H9 (cell line): Measurements from ENCODE around the gene BIN1. TPM values are rescaled to one million over a fixed set of nuclear protein-coding genes. Genes with fewer than 3 reads are reported as not detected.

Source experiments
- DNase-seq: peaks from one replicate; pipeline ENCODE4 v3.0.0-alpha.2; 2017
- H2AFZ ChIP-seq: one replicate; pipeline ENCODE4 v1.6.1; 2013; ENCODE audit warnings: mild to moderate bottlenecking, low read length, control low read depth, moderate library complexity
- H2AK5ac ChIP-seq: 2 replicates; pipeline ENCODE4 v1.6.1; 2013; ENCODE audit warnings: low read length, control low read depth, mixed read lengths; ENCODE audit not compliant: insufficient read length
- H2BK120ac ChIP-seq: one replicate; pipeline ENCODE4 v1.6.1; 2013; ENCODE audit warnings: low read depth, mild to moderate bottlenecking, low read length, control low read depth, inconsistent platforms; ENCODE audit not compliant: poor library complexity, severe bottlenecking
- H2BK12ac ChIP-seq: 2 replicates; pipeline ENCODE4 v1.6.1; 2013; ENCODE audit warnings: low read length, control low read depth, mixed read lengths, low read depth; ENCODE audit not compliant: insufficient read length
- H2BK15ac ChIP-seq: 2 replicates; pipeline ENCODE4 v1.6.1; 2013; ENCODE audit warnings: low read depth, low read length, control low read depth
- H2BK20ac ChIP-seq: one replicate; pipeline ENCODE4 v1.6.1; 2013; ENCODE audit warnings: low read depth, mild to moderate bottlenecking, low read length, control low read depth, inconsistent platforms; ENCODE audit not compliant: poor library complexity, severe bottlenecking
- H2BK5ac ChIP-seq: 2 replicates; pipeline ENCODE4 v1.6.1; 2013; ENCODE audit warnings: low read length, control low read depth, mixed read lengths; ENCODE audit not compliant: insufficient read length
- H3K14ac ChIP-seq: 2 replicates; pipeline ENCODE4 v1.6.1; 2013; ENCODE audit warnings: low read length, control low read depth; ENCODE audit not compliant: insufficient read depth
- H3K18ac ChIP-seq: 2 replicates; pipeline ENCODE4 v1.6.1; 2013; ENCODE audit warnings: low read depth, mild to moderate bottlenecking, mixed read lengths, low read length, control low read depth; ENCODE audit not compliant: insufficient read length
- H3K23ac ChIP-seq: 2 replicates; pipeline ENCODE4 v1.6.1; 2013; ENCODE audit warnings: low read length, control low read depth, mixed read lengths, low read depth; ENCODE audit not compliant: insufficient read length
- H3K23me2 ChIP-seq: 2 replicates; pipeline ENCODE4 v1.6.1; 2013; ENCODE audit warnings: low read depth, mild to moderate bottlenecking, mixed read lengths, low read length, control low read depth; ENCODE audit not compliant: insufficient read length, poor library complexity, severe bottlenecking
- H3K27ac ChIP-seq: 2 replicates; pipeline ENCODE4 v1.5.1; 2013; ENCODE audit warnings: low read length, control low read depth, mixed read lengths, low read depth; ENCODE audit not compliant: insufficient read length
- H3K27me3 ChIP-seq: 2 replicates; pipeline ENCODE4 v1.6.1; 2013; ENCODE audit warnings: low read length, control low read depth, inconsistent platforms; ENCODE audit not compliant: insufficient read depth
- H3K4ac ChIP-seq: 2 replicates; pipeline ENCODE4 v1.6.1; 2013; ENCODE audit warnings: low read depth, mild to moderate bottlenecking, control low read depth, inconsistent platforms, low read length, moderate library complexity
- H3K4me1 ChIP-seq: 2 replicates; pipeline ENCODE4 v1.6.1; 2013; ENCODE audit warnings: low read length, control low read depth, inconsistent platforms; ENCODE audit not compliant: insufficient read depth
- H3K4me2 ChIP-seq: 2 replicates; pipeline ENCODE4 v1.6.1; 2013; ENCODE audit warnings: low read length, control low read depth, mixed read lengths; ENCODE audit not compliant: insufficient read length, insufficient read depth
- H3K56ac ChIP-seq: 2 replicates; pipeline ENCODE4 v1.6.1; 2013; ENCODE audit warnings: low read depth, mild to moderate bottlenecking, mixed read lengths, low read length, control low read depth; ENCODE audit not compliant: insufficient read length
- H3K79me1 ChIP-seq: 2 replicates; pipeline ENCODE4 v1.6.1; 2013; ENCODE audit warnings: low read depth, mild to moderate bottlenecking, moderate library complexity, low read length, control low read depth, inconsistent platforms; ENCODE audit not compliant: insufficient read depth, poor library complexity, severe bottlenecking
- H3K79me2 ChIP-seq: 2 replicates; pipeline ENCODE4 v1.6.1; 2013; ENCODE audit warnings: low read length, control low read depth, inconsistent platforms; ENCODE audit not compliant: insufficient read depth
- H3K9ac ChIP-seq: 2 replicates; pipeline ENCODE4 v1.6.1; 2013; ENCODE audit warnings: low read length, control low read depth, mixed read lengths; ENCODE audit not compliant: insufficient read length; ENCODE audit errors: extremely low read depth
- H3K9me3 ChIP-seq: one replicate; pipeline ENCODE4 v1.6.1; 2013; ENCODE audit warnings: low read depth, low read length, inconsistent platforms; ENCODE audit not compliant: control insufficient read depth
- H3T11ph ChIP-seq: one replicate; pipeline ENCODE4 v1.6.1; 2013; ENCODE audit warnings: mild to moderate bottlenecking, low read length, control low read depth, inconsistent platforms
- H4K20me1 ChIP-seq: one replicate; pipeline ENCODE4 v1.6.1; 2013; ENCODE audit not compliant: control insufficient read depth, insufficient read length, insufficient read depth
- H4K5ac ChIP-seq: 2 replicates; pipeline ENCODE4 v1.6.1; 2013; ENCODE audit warnings: low read depth, mild to moderate bottlenecking, mixed read lengths, low read length, control low read depth; ENCODE audit not compliant: insufficient read length
- H4K8ac ChIP-seq: replicated peaks from 2 replicates; pipeline ENCODE4 v1.6.1; 2013; ENCODE audit warnings: low read length, control low read depth, mixed read lengths, low read depth; ENCODE audit not compliant: insufficient read length
- H4K91ac ChIP-seq: 2 replicates; pipeline ENCODE4 v1.6.1; 2013; ENCODE audit warnings: low read depth, mild to moderate bottlenecking, moderate library complexity, mixed read lengths, low read length, control low read depth; ENCODE audit not compliant: insufficient read length
- H3K27ac Mint-ChIP-seq, 3 experiments: 2 replicates in 2 of 3; 3 replicates in 1 of 3; pipeline ENCODE4 v1.8.0; 2020 to 2021; ENCODE audit warnings: mixed read lengths in 3 of 3, mild to moderate bottlenecking in 1 of 3, moderate library complexity in 1 of 3
- H3K27me3 Mint-ChIP-seq: 2 replicates; pipeline ENCODE4 v1.8.0; 2021; ENCODE audit warnings: low read depth, mild to moderate bottlenecking, moderate library complexity, mixed read lengths
- H3K36me3 Mint-ChIP-seq, 3 experiments: 2 replicates in 2 of 3; 3 replicates in 1 of 3; pipeline ENCODE4 v1.8.0; 2020 to 2021; ENCODE audit warnings: low read depth in 3 of 3, mixed read lengths in 3 of 3; ENCODE audit not compliant: insufficient read depth in 1 of 3
- H3K4me1 Mint-ChIP-seq, 2 experiments: 2 replicates each; pipeline ENCODE4 v1.8.0; 2020; ENCODE audit warnings: mixed read lengths in 2 of 2
- H3K4me3 Mint-ChIP-seq, 2 experiments: 2 replicates in 1 of 2; 3 replicates in 1 of 2; pipeline ENCODE4 v1.8.0; 2020 to 2021; ENCODE audit warnings: mild to moderate bottlenecking in 2 of 2, mixed read lengths in 2 of 2, moderate library complexity in 1 of 2
- H3K9me3 Mint-ChIP-seq, 2 experiments: 2 replicates in 1 of 2; 3 replicates in 1 of 2; pipeline ENCODE4 v1.8.0; 2020; ENCODE audit warnings: mild to moderate bottlenecking in 2 of 2, mixed read lengths in 2 of 2, moderate library complexity in 1 of 2
- CTCF ChIP-seq: fragments of 200-600 bp; sonication (generic); conservative IDR thresholded peaks from 3 replicates; pipeline ENCODE4 v1.8.0; 2021; ENCODE audit warnings: antibody characterized with exemption, mild to moderate bottlenecking
- WGBS: extraction: QIAGEN DNeasy Blood & Tissue Kit; methylation state at CpG from one replicate; pipeline ENCODE4 v1.1.7; 2013; ENCODE audit warnings: missing lambda C conversion rate, low lambda C conversion rate, mixed read lengths; ENCODE audit not compliant: insufficient read length; ENCODE audit errors: extremely low coverage; 5-methylcytosine and 5-hydroxymethylcytosine counted together
- total RNA-seq: library from RNA; stranded (reverse); gene quantifications from 2 replicates; pipeline ENCODE4 v1.2.1, GENCODE V29; 2021

Gene BIN1
- total RNA-seq, 1 experiment from 2014 or later: 32.0 TPM

GRCh38 chr2:127069003-127069402 lies 38.0 kb downstream of the BIN1 start:
- H2BK12ac ChIP-seq: no peak overlapping the region
- no peak for DNase-seq
- H3K79me1 ChIP-seq: no peaks in the 10 kb centered on the region
- peaks cover 4% of the 10 kb centered on the region for H4K20me1 ChIP-seq
- no peak overlapping the region for H3K56ac ChIP-seq
- H3K27ac ChIP-seq: no peak overlapping the region
- Mint-ChIP-seq H3K36me3 (peaks cover 0 to 9% (median 5%) of the 10 kb centered on the region in 3 experiments; a peak in 3 of 7 replicates), H3K9me3 (no peaks in the 10 kb centered on the region), H3K4me3 (no peak overlapping the region), H3K27me3 (peaks cover 2% of the 10 kb centered on the region; the same call in 1 of the 2 replicates), H3K4me1 (peaks cover 0 to 19% of the 10 kb centered on the region in 2 experiments; a peak in 3 of 4 replicates), H3K27ac (no peak overlapping the region)
- no peak overlapping the region for H2AK5ac ChIP-seq
- H3K4me2 ChIP-seq: no peak overlapping the region
- H3K27me3 ChIP-seq: no peaks in the 10 kb centered on the region; the same call in 1 of the 2 replicates
- no peaks in the 10 kb centered on the region for H3K79me2 ChIP-seq
- no peak overlapping the region for H4K91ac ChIP-seq
- H3K4me1 ChIP-seq: no peaks in the 10 kb centered on the region; the same call in 1 of the 2 replicates
- H2BK5ac ChIP-seq: no peak overlapping the region
- H3K23me2 ChIP-seq: no peaks in the 10 kb centered on the region
- no peak for TF ChIP-seq CTCF
- no peak overlapping the region for H3K4ac ChIP-seq
- no peak overlapping the region for H3K9ac ChIP-seq
- no peak overlapping the region for H4K8ac ChIP-seq
- no CpG with 5 or more reads among the region's 10 CpGs for WGBS
- no peak overlapping the region for H3K14ac ChIP-seq
- no peaks in the 10 kb centered on the region for H3K9me3 ChIP-seq
- H3K23ac ChIP-seq: no peak overlapping the region
- no peak overlapping the region for H4K5ac ChIP-seq
- no peak overlapping the region for H2AFZ ChIP-seq
- no peak overlapping the region for H2BK120ac ChIP-seq
- H3T11ph ChIP-seq: no peak overlapping the region
- no peak overlapping the region for H3K18ac ChIP-seq
- no peak overlapping the region for H2BK15ac ChIP-seq
- no peak overlapping the region for H2BK20ac ChIP-seq
